K562 treated with DMSO at 1 percent for 4 hours (cell line): ENCODE data around the gene ZFR2. TPM values are rescaled to one million over a fixed set of nuclear protein-coding genes. Genes with fewer than 3 reads are reported as not detected.

Experiments used
- total RNA-seq: library from RNA; unstranded; fragments of 300-600 nt; gene quantifications from 2 replicates; pipeline ENCODE4 v1.2.3, GENCODE V29; 2022; ENCODE audit not compliant: insufficient read depth

The ZFR2 gene
- not detected in 2 replicates for total RNA-seq

DNA sequence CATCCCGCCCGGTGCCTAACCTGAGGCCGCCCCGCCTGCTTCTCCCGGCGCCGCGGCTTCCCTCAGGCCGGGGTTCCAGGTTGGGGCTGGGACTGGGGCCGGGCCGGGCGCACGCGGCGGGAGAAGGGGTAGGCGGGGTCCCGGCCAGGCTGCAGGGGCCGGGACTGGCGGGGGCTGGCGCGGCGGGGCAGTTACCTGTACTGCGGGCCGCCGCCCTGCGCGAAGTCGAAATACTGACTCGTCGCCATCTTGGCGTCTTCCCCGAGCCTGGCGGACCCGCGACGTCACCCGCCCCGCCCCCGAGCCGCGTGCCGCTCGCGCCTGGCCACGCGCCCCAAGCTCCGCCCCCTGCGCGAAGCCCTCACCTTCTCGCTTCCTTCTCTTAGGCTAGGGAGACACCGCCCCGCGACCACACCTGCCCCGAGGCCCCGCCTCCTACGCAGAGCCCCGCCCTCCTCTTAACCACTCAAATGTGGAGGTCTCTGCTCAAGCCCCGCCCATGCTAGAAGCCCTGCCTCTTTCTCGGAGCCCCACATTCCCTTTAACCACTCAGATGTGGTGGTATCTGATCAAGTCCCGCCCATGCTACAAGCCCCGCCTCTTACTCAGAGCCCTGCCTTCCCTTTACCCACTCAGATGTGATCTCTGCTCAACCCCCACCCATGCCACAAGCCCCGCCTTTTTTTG lies at the start of gene ZFR2:
Gene ZFR2 (minus strand): TSS at position 269 of the 687 bp plus-strand sequence. CDS start 21 bp downstream, at position 248.

DNA sequence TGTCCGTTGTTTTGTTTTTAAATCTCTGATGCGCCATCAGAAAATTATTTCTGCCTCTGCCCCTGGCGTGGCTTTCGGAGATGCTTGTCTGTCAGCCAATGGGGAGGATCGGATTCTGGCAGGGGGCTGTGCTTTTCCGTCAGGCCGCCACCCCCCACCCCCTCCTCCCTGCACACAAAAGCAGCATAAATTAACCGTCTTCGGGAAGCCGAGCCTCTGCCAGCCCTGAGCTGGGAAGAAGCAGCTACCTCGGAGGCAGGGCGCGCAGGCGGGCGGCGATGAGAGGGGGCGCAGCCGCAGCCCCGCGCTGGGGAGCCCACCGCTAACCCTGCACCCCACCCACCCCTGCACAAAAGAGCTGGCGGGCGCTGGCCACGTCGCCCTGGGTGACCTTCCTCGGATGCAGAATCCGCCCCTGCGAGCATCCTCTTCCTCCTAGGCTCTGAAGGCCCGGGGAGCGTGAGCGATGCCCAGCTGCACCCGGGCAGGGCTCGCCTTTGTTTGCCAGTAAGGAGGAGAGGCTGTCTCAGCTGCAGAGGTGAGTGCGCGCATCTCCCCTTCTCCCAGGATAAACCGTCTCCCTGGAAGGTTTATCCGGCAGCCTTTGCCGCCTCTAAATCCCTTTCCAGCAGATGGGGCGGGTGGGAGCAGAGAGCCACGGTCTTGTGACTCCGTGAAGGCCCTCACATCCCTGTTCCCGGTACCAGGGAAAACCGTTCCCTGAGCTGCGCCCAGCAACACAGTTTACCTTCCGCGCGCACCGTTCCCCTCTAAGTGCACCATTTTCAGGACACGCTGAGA lies 11.8 kb upstream of the ZFR2 start, which contains the start of gene ATCAY:
Gene ATCAY (plus strand): TSS at position 215 of the 801 bp plus-strand sequence. CDS start 5,083 bp downstream, outside the sequence.

DNA sequence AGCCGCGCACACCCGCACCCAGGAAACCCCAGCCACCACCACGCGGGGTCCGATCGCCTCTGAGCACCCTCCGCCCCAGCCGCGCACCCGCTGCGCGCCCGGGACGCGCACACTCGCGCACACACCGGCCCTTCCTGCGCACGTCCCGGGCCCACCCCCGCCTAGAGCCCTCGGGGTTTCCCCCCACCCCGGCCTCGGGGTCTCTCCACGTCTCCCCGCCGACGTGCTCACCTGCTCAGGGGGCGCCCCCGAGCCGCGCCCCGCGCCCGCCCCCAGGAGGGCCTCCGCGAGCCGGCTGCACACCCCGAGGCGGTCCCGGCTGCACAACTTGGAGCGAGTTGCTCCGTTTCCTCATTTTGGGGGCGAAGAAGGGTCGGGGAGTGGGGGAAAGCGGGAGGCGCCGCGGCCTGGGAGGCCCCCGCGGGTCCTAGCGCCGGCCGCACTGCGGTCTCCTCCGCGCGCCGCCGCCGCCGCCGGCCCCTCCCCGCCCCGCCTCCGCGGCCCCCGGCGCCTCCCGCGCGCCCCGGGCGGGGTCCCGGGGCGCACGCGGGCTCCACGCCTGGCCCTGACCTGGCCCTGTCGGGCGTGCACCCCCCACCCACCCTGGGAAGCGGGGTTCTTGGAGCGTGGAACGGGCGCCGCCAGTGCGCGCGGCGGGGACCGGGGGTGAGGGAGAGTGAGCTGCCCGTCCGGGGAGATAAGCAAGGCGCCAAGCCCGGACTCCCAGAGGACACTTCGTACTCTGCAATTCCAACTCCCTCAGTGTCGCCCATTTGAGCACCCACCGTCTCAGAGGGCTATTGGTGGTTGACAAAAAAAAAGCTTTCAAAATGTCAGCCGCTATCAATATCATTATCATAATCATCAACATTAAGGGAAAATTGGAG lies 82.7 kb downstream of the ZFR2 start, which contains the start of gene MATK:
Gene MATK (minus strand): TSS at position 444 of the 887 bp plus-strand sequence. CDS start 1,246 bp downstream, outside the sequence.

DNA sequence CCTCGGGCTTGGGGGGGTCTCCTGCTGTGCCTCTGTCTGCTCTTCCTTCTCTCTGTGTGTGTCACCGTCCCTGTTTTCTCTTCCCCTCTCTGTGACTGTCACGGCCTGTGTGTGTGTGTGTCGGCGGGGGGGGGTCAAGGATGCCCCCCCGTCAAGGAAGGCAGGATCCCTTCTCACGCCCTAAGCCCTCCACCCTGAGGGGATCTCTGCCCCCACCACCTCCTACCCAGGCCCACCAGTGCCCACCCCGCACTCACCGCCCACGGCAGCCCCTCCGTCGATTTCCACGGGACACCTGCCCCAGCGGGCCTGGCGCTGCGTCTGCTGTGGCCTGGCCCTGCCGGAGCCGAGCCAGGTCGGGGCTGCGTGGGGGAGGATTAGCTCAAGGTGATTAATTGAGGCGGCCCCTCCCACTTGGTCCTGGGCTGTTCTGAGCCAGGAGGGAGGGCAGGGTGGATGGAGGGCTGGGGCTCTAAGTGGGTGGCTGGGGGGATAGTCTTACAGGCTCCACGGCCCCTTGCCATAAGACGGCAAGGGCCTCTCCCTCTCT lies 96.9 kb downstream of the ZFR2 start, which contains the start of gene RAX2:
Gene RAX2 (minus strand): TSS at position 323 of the 550 bp plus-strand sequence. CDS start 486 bp downstream, outside the sequence.

DNA sequence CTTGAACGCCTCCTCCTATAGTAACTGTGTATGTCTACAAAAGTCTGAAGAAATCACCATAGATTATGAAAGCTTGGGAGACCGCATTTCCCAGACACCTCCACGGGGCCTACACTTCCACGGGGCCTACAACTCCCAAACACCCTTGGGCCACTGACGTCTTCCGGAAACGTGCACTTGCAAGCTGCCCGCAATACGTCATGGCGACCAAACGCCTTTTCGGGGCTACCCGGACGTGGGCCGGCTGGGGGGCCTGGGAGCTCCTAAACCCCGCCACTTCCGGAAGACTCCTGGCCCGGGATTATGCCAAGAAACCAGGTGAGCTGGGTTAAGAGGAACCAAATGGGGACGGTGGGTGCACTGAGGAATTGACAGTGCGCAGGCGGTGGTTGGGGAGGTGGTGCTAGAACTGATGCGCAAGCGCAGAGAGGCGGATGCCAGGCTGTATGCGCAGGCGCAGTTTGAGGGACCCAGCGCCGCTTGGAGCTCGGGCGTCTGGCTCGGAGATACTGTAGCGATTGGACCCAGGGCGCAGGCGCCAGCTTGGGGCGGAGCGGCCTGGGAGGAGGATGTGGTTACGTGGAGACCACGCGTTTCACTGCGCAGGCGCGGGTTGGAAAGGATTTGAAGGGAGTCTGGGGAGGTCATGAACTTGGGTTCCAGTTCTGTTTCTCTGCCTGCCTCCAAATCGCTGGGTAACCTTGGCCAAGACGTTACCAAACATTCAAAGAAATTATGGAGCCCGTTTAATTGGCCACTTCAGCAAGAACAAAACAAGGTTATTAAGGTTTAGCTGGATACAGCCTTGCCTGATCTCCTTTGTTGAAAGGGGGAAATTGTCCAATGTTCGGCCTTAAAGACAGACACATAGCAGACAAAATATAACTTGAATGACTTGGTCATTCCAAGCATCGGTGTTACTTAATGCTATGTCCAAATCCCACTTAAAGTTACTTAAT lies 106.1 kb downstream of the ZFR2 start, which contains the start of gene MRPL54:
Gene MRPL54 (plus strand): TSS at position 182 of the 959 bp plus-strand sequence. CDS start 19 bp downstream, at position 201.

DNA sequence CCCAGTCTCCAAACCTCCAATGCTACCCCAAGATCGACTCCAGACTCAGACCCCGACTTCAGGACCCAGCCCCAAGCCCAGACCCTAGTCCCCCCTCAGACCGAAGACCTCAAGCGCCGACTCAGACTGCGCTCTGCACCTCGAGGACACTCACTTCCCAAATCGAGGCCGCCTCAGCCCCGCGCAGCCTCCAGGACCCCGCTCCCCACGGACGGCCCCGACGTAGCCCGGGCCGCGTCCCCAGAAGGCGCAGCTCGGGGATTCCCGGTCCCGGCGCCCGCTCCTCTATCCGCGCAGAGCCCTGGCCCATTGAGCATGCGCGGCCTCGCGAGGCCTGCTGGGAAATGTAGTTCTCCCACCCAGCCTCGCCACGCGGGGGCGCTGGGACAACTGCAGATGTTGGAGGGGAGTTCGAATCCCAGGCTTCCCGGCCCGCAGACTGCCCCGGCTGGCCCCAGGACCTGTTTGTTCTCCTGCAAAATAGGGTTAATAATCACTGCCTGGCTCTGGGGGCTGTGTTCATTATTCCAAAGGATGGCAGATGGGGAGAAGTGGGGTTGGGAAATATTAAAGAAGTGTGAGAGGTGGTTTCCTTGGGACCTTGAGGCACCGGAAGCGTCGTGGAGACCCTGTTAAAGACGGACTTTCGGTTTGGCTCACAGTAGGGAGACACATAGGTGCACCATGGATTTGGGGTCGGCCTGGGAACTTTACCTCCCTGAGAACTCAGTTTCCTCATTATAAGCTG lies 107.3 kb downstream of the ZFR2 start, which contains the start of gene APBA3:
Gene APBA3 (minus strand): TSS at position 311 of the 748 bp plus-strand sequence. CDS start 1,428 bp downstream, outside the sequence.

Other genes with a start within 250 kb of the ZFR2 start
- gene CACTIN, start 242.2 kb downstream of the ZFR2 start, total RNA-seq = 36.4 and 36.5 TPM in 2 replicates
- gene PIP5K1C, start 168.6 kb downstream of the ZFR2 start, total RNA-seq = 25.7 and 37.2 TPM in 2 replicates
- gene TJP3, start 160.7 kb downstream of the ZFR2 start, total RNA-seq = 4.9 and 6.5 TPM in 2 replicates
- gene APBA3, start 107.3 kb downstream of the ZFR2 start, total RNA-seq = 18.8 and 27.4 TPM in 2 replicates
- 50.3 and 83.7 TPM in 2 replicates for gene MRPL54, start 106.4 kb downstream of the ZFR2 start, total RNA-seq
- gene RAX2, start 96.8 kb downstream of the ZFR2 start, total RNA-seq = not detected in 2 replicates
- gene MATK, start 82.7 kb downstream of the ZFR2 start, total RNA-seq = 14.1 and 23.3 TPM in 2 replicates
- gene ATCAY, start 11.6 kb upstream of the ZFR2 start, total RNA-seq = not detected in 2 replicates
- gene NMRK2, start 64.0 kb upstream of the ZFR2 start, total RNA-seq = not detected in 2 replicates
- 76.1 and 81.5 TPM in 2 replicates for gene DAPK3, start 102.1 kb upstream of the ZFR2 start, total RNA-seq
- gene EEF2, start 116.4 kb upstream of the ZFR2 start, total RNA-seq = 4,944 and 4,992 TPM in 2 replicates
- gene PIAS4, start 138.7 kb upstream of the ZFR2 start, total RNA-seq = 26.0 and 30.6 TPM in 2 replicates
- gene ZBTB7A, start 197.9 kb upstream of the ZFR2 start, total RNA-seq = 20.1 and 27.7 TPM in 2 replicates